HG03139 (cell line): ENCODE measurements around the gene SLC17A6.

Experiments
- ATAC-seq: cut with Tn5 transposase; IDR thresholded peaks from one replicate; pipeline ENCODE4 v1.9.1; 2021; ENCODE audit not compliant: unreplicated experiment

SLC17A6 gene

GRCh38 chr11:22389526-22390282, 51.5 kb downstream of the SLC17A6 start:
- ATAC-seq, result no peak

- no peak for ATAC-seq
Observed at GRCh38 chr11:22390283-22390655, 52.1 kb downstream of the SLC17A6 start.

- no peak for ATAC-seq
Observed at GRCh38 chr11:22392561-22392960, 54.4 kb downstream of the SLC17A6 start.

- ATAC-seq, result no peak
Observed at GRCh38 chr11:22405377-22405776, 67.2 kb downstream of the SLC17A6 start.

- no peak for ATAC-seq
Observed at GRCh38 chr11:22407267-22407666, 69.1 kb downstream of the SLC17A6 start.

GRCh38 chr11:22407921-22408320, 69.7 kb downstream of the SLC17A6 start:
- no peak for ATAC-seq

- ATAC-seq, result no peak
Observed at GRCh38 chr11:22415476-22415875, 77.3 kb downstream of the SLC17A6 start.

- ATAC-seq, result no peak
Observed at GRCh38 chr11:22416462-22416861, 78.3 kb downstream of the SLC17A6 start.

- ATAC-seq, result no peak
Observed at GRCh38 chr11:22426915-22427314, 88.7 kb downstream of the SLC17A6 start.
